ENCODE results near the gene SMIM10L1.

The SMIM10L1 gene

GRCh38 chr12:11143352-11143751 lies 27.6 kb upstream of the SMIM10L1 start:
- H3K27ac ChIP-seq = no peak overlapping the region
- TF ChIP-seq ZFX (IDR thresholded peaks at IDR 0.05) (no peak), CTCF (conservative IDR thresholded peaks at IDR 0.05) (no peak)

- TF ChIP-seq CTCF (conservative IDR thresholded peaks at IDR 0.05) (no peak), ZFX (IDR thresholded peaks at IDR 0.05) (no peak)
- no peak overlapping the region for H3K27ac ChIP-seq
Observed at GRCh38 chr12:11144297-11144696, 26.7 kb upstream of the SMIM10L1 start.

- no peak overlapping the region for H3K27ac ChIP-seq
- TF ChIP-seq CTCF (conservative IDR thresholded peaks at IDR 0.05) = no peak
- TF ChIP-seq ZFX (IDR thresholded peaks at IDR 0.05) = no peak
Observed at GRCh38 chr12:11147420-11147819, 23.6 kb upstream of the SMIM10L1 start.

- TF ChIP-seq ZFX (IDR thresholded peaks at IDR 0.05) (no peak), CTCF (conservative IDR thresholded peaks at IDR 0.05) (no peak)
- H3K27ac ChIP-seq = no peak overlapping the region
Observed at GRCh38 chr12:11150832-11151231, 20.2 kb upstream of the SMIM10L1 start.

- no peak overlapping the region for H3K27ac ChIP-seq
- TF ChIP-seq CTCF (conservative IDR thresholded peaks at IDR 0.05) (no peak), ZFX (IDR thresholded peaks at IDR 0.05) (no peak)
Observed at GRCh38 chr12:11152725-11153124, 18.3 kb upstream of the SMIM10L1 start.

- TF ChIP-seq ZFX (IDR thresholded peaks at IDR 0.05) (no peak), CTCF (conservative IDR thresholded peaks at IDR 0.05) (no peak)
- no peak overlapping the region for H3K27ac ChIP-seq
Observed at GRCh38 chr12:11154400-11154925, 16.5 kb upstream of the SMIM10L1 start.

- TF ChIP-seq CTCF (conservative IDR thresholded peaks at IDR 0.05) = no peak
- no peak for TF ChIP-seq ZFX (IDR thresholded peaks at IDR 0.05)
- H3K27ac ChIP-seq = no peak overlapping the region
Observed at GRCh38 chr12:11158885-11159444, 12.0 kb upstream of the SMIM10L1 start.

Measured in C4-2B (cell line).